ENCODE data around the gene TKT. TPM values are rescaled to one million over a fixed set of nuclear protein-coding genes. Genes with fewer than 3 reads are reported as not detected.
"Not testable (repeated sequence)": the region's sequence is repeated elsewhere in the genome, so short reads cannot be mapped to it uniquely, and the experiment has no call there.

The TKT gene
- total RNA-seq, 1 experiment from 2014 or later: 339 TPM

GRCh38 chr3:53303549-53303948, 47.7 kb upstream of the TKT start:
- H3K4me1 Mint-ChIP-seq (ENCODE audit: low read depth, unreplicated experiment): no peaks in the 10 kb centered on the region
- Histone ChIP-seq H3K4me3 (ENCODE audit: low read depth, low read length) (no peak overlapping the region), H3K36me3 (ENCODE audit: control insufficient read depth, insufficient read depth, low read length) (peaks cover 2% of the 10 kb centered on the region), H3K27me3 (replicated peaks; ENCODE audit: control insufficient read depth, insufficient read depth, low read length) (no peaks in the 10 kb centered on the region), H3K9me3 (no peaks in the 10 kb centered on the region), H3K4me1 (0 out of 2 replicates have a peak, but pooled peaks cover 6% of the 10 kb centered on the region)
- no peaks in the 10 kb centered on the region for H3K27me3 Mint-ChIP-seq (ENCODE audit: insufficient read depth, unreplicated experiment)
- no peak for DNase-seq
- CTCF ChIA-PET: no interaction called here
- H3K9me3 Mint-ChIP-seq (ENCODE audit: unreplicated experiment): no peaks in the 10 kb centered on the region
- intact Hi-C loops (cut with micrococcal nuclease; ENCODE audit: unreplicated experiment): no loop called here
- POLR2A ChIA-PET: no interaction called here
- no TSS peak for BruUV-seq (replicated peaks)
- no peak for TF ChIP-seq CTCF (IDR thresholded peaks at IDR 0.05; ENCODE audit: insufficient read depth in 1 of 2, low read depth in 1 of 2, low read length in 1 of 2, severe bottlenecking in 1 of 2, unreplicated experiment in 1 of 2)
- peak overlapping the region; percentile 17 for H3K27ac Mint-ChIP-seq (ENCODE audit: unreplicated experiment)
- peaks cover 63% of the 10 kb centered on the region for H3K36me3 Mint-ChIP-seq (ENCODE audit: insufficient read depth, unreplicated experiment)
- H3K4me3 Mint-ChIP-seq (ENCODE audit: unreplicated experiment): no peak overlapping the region

- CTCF ChIA-PET: interaction anchor here (0.7 kb wide), 1 partner anchor 399 kb away, joined by 4 read pairs; no protein-coding TSS in a partner anchor
- 0 out of 2 replicates have a peak, but pooled peaks cover 6% of the 10 kb centered on the region for H3K4me1 ChIP-seq
- BruUV-seq (replicated peaks): no TSS peak
- H3K4me3 ChIP-seq (ENCODE audit: low read depth, low read length): no peak overlapping the region
- H3K9me3 ChIP-seq: no peaks in the 10 kb centered on the region
- H3K4me3 Mint-ChIP-seq (ENCODE audit: unreplicated experiment): no peak overlapping the region
- no peak overlapping the region for H3K27ac Mint-ChIP-seq (ENCODE audit: unreplicated experiment)
- H3K9me3 Mint-ChIP-seq (ENCODE audit: unreplicated experiment): no peaks in the 10 kb centered on the region
- no peaks in the 10 kb centered on the region for H3K27me3 ChIP-seq (replicated peaks; ENCODE audit: control insufficient read depth, insufficient read depth, low read length)
- no peak for DNase-seq
- POLR2A ChIA-PET: no interaction called here
- TF ChIP-seq CTCF (IDR thresholded peaks at IDR 0.05; ENCODE audit: insufficient read depth in 1 of 2, low read depth in 1 of 2, low read length in 1 of 2, severe bottlenecking in 1 of 2, unreplicated experiment in 1 of 2): no peak
- no peaks in the 10 kb centered on the region for H3K4me1 Mint-ChIP-seq (ENCODE audit: low read depth, unreplicated experiment)
- intact Hi-C loops (cut with micrococcal nuclease; ENCODE audit: unreplicated experiment): no loop called here
- H3K27me3 Mint-ChIP-seq (ENCODE audit: insufficient read depth, unreplicated experiment): no peaks in the 10 kb centered on the region
- peaks cover 2% of the 10 kb centered on the region for H3K36me3 ChIP-seq (ENCODE audit: control insufficient read depth, insufficient read depth, low read length)
- peaks cover 53% of the 10 kb centered on the region for H3K36me3 Mint-ChIP-seq (ENCODE audit: insufficient read depth, unreplicated experiment)
Observed at GRCh38 chr3:53300826-53301225, 45.0 kb upstream of the TKT start.

GRCh38 chr3:53299611-53300023, 43.8 kb upstream of the TKT start:
- H3K4me1 ChIP-seq; POLR2A ChIA-PET; H3K4me1 Mint-ChIP-seq (ENCODE audit: low read depth, unreplicated experiment); H3K9me3 Mint-ChIP-seq (ENCODE audit: unreplicated experiment); H3K27ac Mint-ChIP-seq (ENCODE audit: unreplicated experiment); H3K27me3 ChIP-seq (replicated peaks; ENCODE audit: control insufficient read depth, insufficient read depth, low read length); BruUV-seq (replicated peaks); H3K4me3 ChIP-seq (ENCODE audit: low read depth, low read length); H3K4me3 Mint-ChIP-seq (ENCODE audit: unreplicated experiment); H3K36me3 ChIP-seq (ENCODE audit: control insufficient read depth, insufficient read depth, low read length); H3K27me3 Mint-ChIP-seq (ENCODE audit: insufficient read depth, unreplicated experiment); H3K9me3 ChIP-seq: not testable (repeated sequence)
- DNase-seq: peak in 1 of 2 experiments; percentile 41
- peak; percentile 55 to 71 for TF ChIP-seq CTCF (IDR thresholded peaks at IDR 0.05; ENCODE audit: insufficient read depth in 1 of 2, low read depth in 1 of 2, low read length in 1 of 2, severe bottlenecking in 1 of 2, unreplicated experiment in 1 of 2)
- intact Hi-C loops (cut with micrococcal nuclease; ENCODE audit: unreplicated experiment): loop anchor here (1.0 kb wide), 4 partner anchors 51 to 411 kb away; no protein-coding TSS in a partner anchor
- H3K36me3 Mint-ChIP-seq (ENCODE audit: insufficient read depth, unreplicated experiment): peaks cover 48% of the 10 kb centered on the region
- CTCF ChIA-PET: interaction anchor here (0.6 kb wide), 1 partner anchor 107 kb away, joined by 3 read pairs; no protein-coding TSS in a partner anchor

Measured in Caco-2 (cell line).